Measurements from ENCODE around the gene TFG. TPM values are rescaled to one million over a fixed set of nuclear protein-coding genes. Genes with fewer than 3 reads are reported as not detected.
"Not testable (repeated sequence)": the region's sequence is repeated elsewhere in the genome, so short reads cannot be mapped to it uniquely, and the experiment has no call there.

TFG gene
- total RNA-seq, result 108 and 111 TPM in 2 replicates
- long read RNA-seq, transcript TFG-202 (8 exons, 1,716 nt), result minor isoform, 22 of 802 reads
- long read RNA-seq, transcript TFG-204 (8 exons, 1,783 nt), result minor isoform, 132 of 802 reads
- long read RNA-seq, transcript TFG-201 (8 exons, 1,978 nt), result major isoform, 486 of 802 reads
- long read RNA-seq, transcript TFG-208 (8 exons, 1,696 nt), result minor isoform, 88 of 802 reads
- long read RNA-seq, partial matches to known transcripts, result 20 of 802 reads
- long read RNA-seq, other reads (novel, unspliced or antisense), result 53 of 802 reads

- Mint-ChIP-seq H3K4me3 (ENCODE audit: low read depth) (peak within 1 kb of the TSS; percentile 88), H3K36me3 (ENCODE audit: insufficient read depth) (peaks cover 14% of the 10 kb centered on the region), H3K27me3 (peaks cover 38% of the 10 kb centered on the region), H3K9me3 (ENCODE audit: low read depth) (peaks cover 6% of the 10 kb centered on the region), H3K4me1 (ENCODE audit: low read depth) (peaks cover 21% of the 10 kb centered on the region), H3K27ac (peak within 1 kb of the TSS; percentile 97)
- DNase-seq (ENCODE audit: low spot score, unreplicated experiment), result peak; percentile 97
- no peak for TF ChIP-seq CTCF (IDR thresholded peaks at IDR 0.05; ENCODE audit: unreplicated experiment)
Measured at GRCh38 chr3:100708989-100709841, at the start of gene TFG. TSS of gene TFG (plus strand) at chr3:100709494. CDS start at chr3:100713686, 4,192 bp downstream.

GRCh38 chr3:100661294-100661693 lies 48.0 kb upstream of the TFG start:
- H3K27me3 Mint-ChIP-seq; H3K9me3 Mint-ChIP-seq (ENCODE audit: low read depth); H3K27ac Mint-ChIP-seq; DNase-seq (ENCODE audit: low spot score, unreplicated experiment); H3K4me3 Mint-ChIP-seq (ENCODE audit: low read depth); H3K36me3 Mint-ChIP-seq (ENCODE audit: insufficient read depth); H3K4me1 Mint-ChIP-seq (ENCODE audit: low read depth): not testable (repeated sequence)

GRCh38 chr3:100662113-100662823 lies 47.0 kb upstream of the TFG start:
- peaks cover 2% of the 10 kb centered on the region for H3K36me3 Mint-ChIP-seq (ENCODE audit: insufficient read depth)
- TF ChIP-seq CTCF (IDR thresholded peaks at IDR 0.05; ENCODE audit: unreplicated experiment), result no peak
- H3K4me3 Mint-ChIP-seq (ENCODE audit: low read depth), result no peak overlapping the region
- no peaks in the 10 kb centered on the region for H3K9me3 Mint-ChIP-seq (ENCODE audit: low read depth)
- DNase-seq (ENCODE audit: low spot score, unreplicated experiment), result no peak
- no peaks in the 10 kb centered on the region for H3K4me1 Mint-ChIP-seq (ENCODE audit: low read depth)
- no peak overlapping the region for H3K27ac Mint-ChIP-seq
- no peaks in the 10 kb centered on the region for H3K27me3 Mint-ChIP-seq

GRCh38 chr3:100665230-100665629 lies 44.1 kb upstream of the TFG start:
- no peaks in the 10 kb centered on the region for H3K4me1 Mint-ChIP-seq (ENCODE audit: low read depth)
- H3K27ac Mint-ChIP-seq, result no peak overlapping the region
- no peak for TF ChIP-seq CTCF (IDR thresholded peaks at IDR 0.05; ENCODE audit: unreplicated experiment)

GRCh38 chr3:100666699-100667098 lies 42.6 kb upstream of the TFG start:
- not testable (repeated sequence) for H3K36me3 Mint-ChIP-seq (ENCODE audit: insufficient read depth); H3K4me1 Mint-ChIP-seq (ENCODE audit: low read depth); H3K27me3 Mint-ChIP-seq; H3K27ac Mint-ChIP-seq; DNase-seq (ENCODE audit: low spot score, unreplicated experiment); H3K4me3 Mint-ChIP-seq (ENCODE audit: low read depth)
- H3K9me3 Mint-ChIP-seq (ENCODE audit: low read depth), result peaks cover 16% of the 10 kb centered on the region

More at GRCh38 chr3:100665230-100665629, 44.1 kb upstream of the TFG start:
- Mint-ChIP-seq H3K4me3 (ENCODE audit: low read depth) (no peak overlapping the region), H3K9me3 (ENCODE audit: low read depth) (peaks cover 4% of the 10 kb centered on the region), H3K36me3 (ENCODE audit: insufficient read depth) (peaks cover 3% of the 10 kb centered on the region), H3K27me3 (no peaks in the 10 kb centered on the region)
- DNase-seq (ENCODE audit: low spot score, unreplicated experiment), result no peak

- not testable (repeated sequence) for H3K4me1 Mint-ChIP-seq (ENCODE audit: low read depth); H3K27ac Mint-ChIP-seq; H3K4me3 Mint-ChIP-seq (ENCODE audit: low read depth); H3K27me3 Mint-ChIP-seq; DNase-seq (ENCODE audit: low spot score, unreplicated experiment); H3K36me3 Mint-ChIP-seq (ENCODE audit: insufficient read depth)
- H3K9me3 Mint-ChIP-seq (ENCODE audit: low read depth), result peaks cover 20% of the 10 kb centered on the region
Measured at GRCh38 chr3:100667316-100667715, 42.0 kb upstream of the TFG start.

- peaks cover 28% of the 10 kb centered on the region for H3K9me3 Mint-ChIP-seq (ENCODE audit: low read depth)
- not testable (repeated sequence) for H3K36me3 Mint-ChIP-seq (ENCODE audit: insufficient read depth); DNase-seq (ENCODE audit: low spot score, unreplicated experiment); H3K4me3 Mint-ChIP-seq (ENCODE audit: low read depth); H3K27ac Mint-ChIP-seq; H3K27me3 Mint-ChIP-seq; H3K4me1 Mint-ChIP-seq (ENCODE audit: low read depth)
Measured at GRCh38 chr3:100670995-100671394, 38.3 kb upstream of the TFG start.
